Adrenal gland (tissue), 5 donors: ENCODE data around the gene KDF1.

Source experiments
- CTCF ChIP-seq, 6 experiments: fragments of 450-650 bp in 4 of 6; fragments of 200-600 bp in 2 of 6; sonication (generic) in 1 of 6; IDR thresholded peaks; 1 replicate in 5 of 6; 2 replicates in 1 of 6; pipeline versions ENCODE4 v1.5.1 to v1.8.0; 2016 to 2021; ENCODE audit warnings: antibody characterized with exemption in 6 of 6, mild to moderate bottlenecking in 2 of 6, moderate library complexity in 1 of 6
- POLR2A ChIP-seq, 2 donors: fragments of 450-650 bp; IDR thresholded peaks; one replicate each; pipeline ENCODE4 v1.6.1; 2017; ENCODE audit warnings: antibody characterized with exemption in 2 of 2, mild to moderate bottlenecking in 2 of 2, moderate library complexity in 1 of 2
- donor health status: DM: no; HTN: no; CAD: no.

GRCh38 chr1:26909951-26910342, 50.3 kb downstream of the KDF1 start:
- TF ChIP-seq CTCF (IDR thresholded peaks at IDR 0.05) (no peak), POLR2A (IDR thresholded peaks at IDR 0.05) (no peak)
